D341Med (cell line): Measurements from ENCODE around the gene ZGPAT.

ENCODE experiments used
- DNase-seq: peaks from one replicate; pipeline ENCODE4 v3.0.0; 2012; ENCODE audit warnings: low spot score

The ZGPAT gene

DNA sequence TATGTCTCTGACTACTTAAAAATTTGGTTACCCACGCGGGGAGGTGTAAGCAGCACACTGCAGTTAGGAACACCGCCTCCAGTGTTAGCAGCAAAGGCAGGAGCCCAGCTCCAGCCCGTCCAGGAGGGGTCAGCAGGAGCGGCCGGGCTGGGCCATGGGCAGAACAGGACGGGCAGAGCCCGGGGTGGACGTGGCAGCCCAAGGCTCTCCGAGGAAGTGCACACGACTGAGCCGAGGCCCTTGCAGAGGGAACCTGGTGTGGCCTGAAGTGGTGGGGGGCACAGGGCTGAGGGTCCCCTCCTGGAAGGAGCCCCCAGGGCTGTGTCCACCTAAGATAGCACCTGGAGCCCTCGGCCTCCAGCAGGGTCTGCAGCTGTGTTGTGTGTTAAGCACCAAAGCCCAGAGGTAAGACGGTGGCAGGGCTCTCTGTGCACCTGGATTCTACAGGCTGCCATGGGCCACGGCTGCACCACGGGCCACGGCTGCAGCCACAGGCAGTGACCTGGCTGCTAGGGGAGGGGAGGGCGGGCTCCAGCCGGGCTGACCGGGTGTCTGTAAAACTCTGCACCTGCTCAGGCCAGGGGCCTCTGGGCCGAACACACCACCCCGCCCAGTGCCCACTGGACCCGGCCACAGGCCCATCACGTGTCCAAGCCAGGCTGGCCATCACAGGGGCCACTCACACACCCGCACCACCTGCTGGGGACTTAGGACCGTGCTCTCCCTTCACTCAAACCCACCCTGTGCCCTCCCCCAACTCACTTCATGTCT lies 38.3 kb downstream of the ZGPAT start:
- DNase-seq, result peak; percentile 43

DNA sequence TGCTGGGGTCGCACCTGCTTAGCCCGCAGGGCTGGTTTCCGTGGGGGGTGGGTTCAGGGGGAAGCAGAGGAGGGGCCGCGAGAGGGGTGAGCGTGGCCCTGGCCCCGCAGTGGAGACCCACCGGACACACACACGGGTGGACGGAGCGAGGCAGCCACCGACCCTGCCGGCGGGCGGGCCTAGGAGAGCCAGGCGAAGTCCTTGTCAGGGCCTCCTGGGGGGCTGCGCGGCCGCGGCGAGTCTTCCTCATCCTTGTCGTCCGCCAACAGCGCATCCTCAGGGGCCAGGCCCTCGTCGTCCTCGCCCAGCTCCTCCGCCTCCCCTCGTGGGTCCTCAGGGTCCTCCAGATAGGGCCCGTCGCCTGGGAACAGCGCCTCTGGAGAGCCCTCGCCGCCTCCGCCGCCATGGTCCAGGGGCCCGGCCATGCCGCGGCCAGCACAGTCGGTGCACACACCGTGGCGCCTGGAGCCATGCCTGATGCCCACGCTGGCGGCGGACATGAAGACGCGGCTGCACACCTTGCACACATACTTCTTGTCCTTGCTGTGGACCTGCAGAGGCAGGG lies 39.0 kb downstream of the ZGPAT start:
- peak; percentile 42 for DNase-seq

DNA sequence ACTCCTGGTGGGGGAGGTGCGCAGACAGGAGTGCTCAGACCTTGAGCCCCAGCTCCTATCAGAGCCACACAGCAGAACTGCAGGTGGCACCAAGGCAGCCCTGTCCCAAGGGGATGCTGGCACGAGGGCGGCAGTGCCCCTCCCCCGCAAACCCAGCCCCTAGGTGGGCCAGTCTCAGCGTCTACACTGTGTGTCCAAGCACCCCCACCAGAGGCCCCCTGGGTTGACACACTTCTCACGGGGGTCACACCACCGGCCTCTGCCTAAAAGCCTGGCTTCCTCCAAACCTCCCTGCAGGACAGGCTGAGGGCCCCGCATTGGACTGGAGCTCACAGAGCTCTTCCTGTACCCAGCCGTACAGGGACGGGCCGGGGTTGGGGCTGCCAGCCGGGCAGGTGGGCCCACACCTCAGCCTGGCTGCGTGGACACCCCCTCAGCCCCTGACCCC lies 39.8 kb downstream of the ZGPAT start:
- DNase-seq, result peak; percentile 43

DNA sequence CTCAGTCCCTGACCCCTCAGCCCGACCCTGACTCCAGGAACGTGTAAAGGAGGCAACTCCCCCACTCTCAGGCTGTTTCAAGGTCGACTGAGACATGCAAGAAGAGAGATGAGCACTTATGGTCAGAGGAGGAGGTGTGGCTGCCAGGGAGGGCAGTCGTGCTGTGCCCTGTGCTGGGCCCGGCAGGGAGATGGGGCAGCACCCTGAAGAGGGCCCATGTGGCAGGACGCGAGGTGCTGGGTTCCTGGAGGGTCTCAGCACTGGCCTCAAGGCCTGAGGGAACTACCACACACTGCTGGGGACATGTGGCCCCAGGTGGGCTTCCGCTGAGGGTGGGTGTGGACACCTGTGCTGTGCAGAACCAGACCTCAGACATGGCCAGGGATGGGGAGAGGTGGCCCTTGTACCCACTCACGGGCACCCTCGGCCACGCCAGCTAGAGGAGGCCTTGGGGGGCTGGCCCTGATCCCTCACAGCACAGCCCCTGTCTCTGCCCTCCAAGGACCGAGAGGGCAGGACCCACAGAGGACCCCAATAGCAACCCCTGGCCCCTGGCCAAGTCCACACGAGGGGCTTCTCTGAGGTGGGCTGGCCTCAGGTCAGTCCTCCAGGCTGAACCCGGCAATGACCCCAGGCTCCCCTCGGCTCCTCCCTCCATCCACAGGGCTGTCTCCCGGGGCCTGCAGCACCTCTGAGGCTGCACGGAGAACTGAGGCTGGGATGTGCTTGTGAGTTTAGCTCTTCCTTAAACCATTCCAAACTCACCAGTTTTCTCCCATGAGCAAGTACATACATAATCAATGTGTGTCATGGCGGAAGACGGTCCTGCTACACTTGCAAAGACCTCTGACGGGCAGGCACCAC lies 40.5 kb downstream of the ZGPAT start:
- DNase-seq, result peak; percentile 29

DNA sequence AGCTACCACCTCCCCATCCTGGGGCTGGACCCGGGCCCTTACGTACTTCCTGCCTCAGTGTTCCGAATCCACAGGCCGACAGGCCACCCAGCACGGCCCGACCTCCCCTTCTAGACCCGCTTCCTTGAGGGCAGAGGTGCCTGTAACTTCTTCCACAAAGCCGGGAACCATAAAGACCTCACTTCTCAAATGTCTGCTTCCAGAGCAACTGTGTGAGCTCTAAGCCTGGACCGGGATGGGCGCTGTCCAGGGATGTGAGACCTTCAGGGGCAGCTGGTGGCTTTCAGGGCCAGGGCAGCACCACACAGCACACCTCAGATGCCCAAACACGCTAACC lies 41.1 kb downstream of the ZGPAT start:
- DNase-seq, result peak; percentile 29

DNA sequence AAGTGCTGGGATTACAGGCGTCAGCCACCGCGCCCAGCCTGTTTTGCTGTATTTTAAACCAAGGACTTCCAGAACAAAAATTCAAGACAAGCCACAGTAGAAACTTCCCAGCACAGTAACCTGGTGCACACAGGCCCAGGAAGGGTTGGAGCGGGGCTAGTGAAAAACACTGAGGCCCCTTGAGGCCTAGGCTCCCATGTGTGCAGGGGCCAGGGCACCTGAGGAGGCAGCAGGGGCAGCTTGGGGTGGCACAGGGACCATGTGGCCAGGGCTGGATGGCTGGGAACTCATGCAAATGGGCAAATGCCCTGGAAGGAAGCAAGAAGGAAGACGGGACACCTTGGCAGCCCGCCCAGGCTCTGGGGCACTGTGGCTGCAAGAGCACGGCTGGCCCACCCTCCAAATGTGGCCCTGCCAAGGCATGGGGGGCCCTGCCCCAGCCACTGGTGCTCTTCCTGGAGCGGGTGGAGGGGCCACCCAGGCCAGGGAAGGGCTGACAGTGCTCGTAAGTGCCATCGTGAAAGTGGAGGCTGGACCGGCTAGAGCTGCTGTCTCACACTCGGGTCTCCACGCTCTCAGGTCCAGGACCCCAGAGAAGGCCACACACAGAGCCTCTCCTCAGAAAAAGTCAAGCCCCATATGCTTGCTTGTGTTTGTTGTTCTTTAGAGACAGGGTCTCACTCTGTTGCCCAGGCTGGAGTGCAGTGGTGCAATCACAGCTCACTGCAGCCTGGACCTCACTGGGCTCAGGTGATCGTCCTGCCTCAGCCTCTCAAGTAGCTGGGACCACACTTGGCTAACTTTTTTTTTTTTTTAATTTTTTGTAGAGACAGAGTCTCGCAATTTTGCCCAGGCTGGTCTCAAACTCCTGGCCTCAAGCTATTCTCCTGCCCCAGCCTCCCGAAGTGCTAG lies 42.0 kb downstream of the ZGPAT start:
- DNase-seq, result peak; percentile 33

DNA sequence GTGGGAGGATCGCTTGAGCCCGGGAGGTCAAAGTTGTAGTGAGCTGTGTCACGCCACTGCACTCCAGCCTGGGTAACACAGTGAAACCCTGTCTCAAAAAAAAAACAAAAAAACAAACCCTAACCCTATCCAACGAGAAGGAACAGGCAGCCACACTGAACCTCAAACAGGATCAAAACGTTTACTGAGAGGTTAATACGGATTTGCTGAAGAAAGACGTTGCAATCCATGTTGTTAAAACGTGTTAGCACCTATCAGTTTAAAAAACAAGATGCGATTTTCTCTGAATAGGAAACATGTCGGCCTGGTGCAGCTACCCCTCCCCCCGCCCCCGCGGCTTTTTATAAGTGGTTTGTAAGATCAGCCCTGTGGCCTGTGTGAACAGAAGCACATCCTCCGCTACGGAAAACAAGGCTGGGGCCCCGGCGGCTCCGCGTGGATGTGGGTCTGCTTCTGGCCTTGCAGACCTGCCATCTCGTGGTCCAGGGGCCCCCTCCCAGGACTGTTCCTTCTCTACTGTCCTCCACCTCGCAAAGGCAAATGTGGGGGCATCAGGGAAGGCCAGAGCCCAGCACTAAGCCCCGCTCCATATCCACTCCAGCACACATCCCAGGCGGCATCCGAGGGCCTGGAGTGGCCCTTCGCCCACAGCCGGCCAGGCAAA lies 43.1 kb downstream of the ZGPAT start:
- DNase-seq, result peak; percentile 36

DNA sequence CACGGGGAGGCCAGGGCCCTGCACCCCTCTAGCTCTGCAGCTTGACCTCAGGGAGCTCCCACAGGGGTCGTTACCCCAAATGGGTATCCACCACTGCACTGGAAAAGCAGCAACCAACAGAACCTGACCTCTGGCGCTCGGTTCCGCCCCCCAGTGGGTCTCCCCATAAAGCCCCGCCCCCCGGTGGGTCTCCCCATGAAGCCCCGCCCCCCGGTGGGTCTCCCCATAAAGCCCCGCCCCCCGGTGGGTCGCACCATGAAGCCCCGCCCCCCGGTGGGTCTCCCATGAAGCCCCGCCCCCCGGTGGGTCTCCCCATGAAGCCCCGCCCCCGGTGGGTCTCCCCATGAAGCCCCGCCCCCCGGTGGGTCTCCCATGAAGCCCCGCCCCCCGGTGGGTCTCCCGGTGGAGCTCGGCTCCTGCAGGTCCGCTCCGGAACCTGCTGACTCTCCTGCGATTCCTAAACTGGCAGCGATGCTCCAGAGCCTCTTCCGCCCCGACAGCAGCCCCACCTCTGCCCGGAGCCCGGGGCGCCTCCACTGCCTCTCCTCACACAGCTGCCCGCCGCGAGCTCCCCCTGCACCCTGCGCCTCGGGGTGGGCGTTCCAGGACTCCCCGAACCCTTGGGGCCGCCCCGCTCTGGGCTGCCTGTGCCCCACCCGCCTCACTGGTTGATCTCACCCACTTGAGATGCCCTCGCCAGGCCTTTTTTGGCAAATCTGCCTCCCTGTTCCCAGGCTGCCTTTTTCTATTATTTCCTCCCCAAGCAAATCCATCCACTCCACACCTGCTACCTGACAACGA lies 43.8 kb downstream of the ZGPAT start:
- peak; percentile 45 for DNase-seq

DNA sequence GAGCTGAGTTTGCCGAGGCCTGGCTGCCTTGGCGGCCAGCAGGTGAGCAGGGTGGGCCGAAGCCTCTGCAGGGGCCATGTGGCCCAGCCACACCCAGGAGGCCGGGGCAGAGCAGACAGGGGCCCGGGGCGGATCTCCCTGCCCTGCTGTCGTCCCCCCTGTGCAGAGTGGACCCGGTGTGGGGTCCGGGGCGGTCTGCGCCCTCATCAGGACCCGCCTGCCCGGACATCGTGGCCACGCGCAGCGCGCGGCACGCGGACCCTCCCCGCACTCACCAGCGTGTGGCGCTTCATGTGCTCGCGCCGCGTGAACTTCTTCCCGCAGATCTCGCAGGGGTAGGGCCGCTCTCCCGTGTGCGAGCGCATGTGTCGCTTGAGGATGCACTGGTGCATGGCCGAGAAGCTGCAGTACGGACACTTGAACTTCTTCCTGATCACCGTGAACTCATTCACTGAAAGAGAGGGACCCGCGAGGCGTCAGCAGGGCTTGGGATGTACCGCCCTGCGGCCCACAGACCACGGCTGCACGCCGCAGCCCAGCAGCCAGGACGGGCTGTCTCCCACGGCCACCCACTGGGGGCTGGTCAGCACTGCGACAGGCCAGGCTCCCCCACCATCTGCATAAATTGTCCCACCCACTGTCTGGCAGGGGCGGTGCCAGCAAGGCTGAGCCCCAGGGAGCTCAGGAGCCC lies 44.7 kb downstream of the ZGPAT start:
- peak; percentile 41 for DNase-seq

DNA sequence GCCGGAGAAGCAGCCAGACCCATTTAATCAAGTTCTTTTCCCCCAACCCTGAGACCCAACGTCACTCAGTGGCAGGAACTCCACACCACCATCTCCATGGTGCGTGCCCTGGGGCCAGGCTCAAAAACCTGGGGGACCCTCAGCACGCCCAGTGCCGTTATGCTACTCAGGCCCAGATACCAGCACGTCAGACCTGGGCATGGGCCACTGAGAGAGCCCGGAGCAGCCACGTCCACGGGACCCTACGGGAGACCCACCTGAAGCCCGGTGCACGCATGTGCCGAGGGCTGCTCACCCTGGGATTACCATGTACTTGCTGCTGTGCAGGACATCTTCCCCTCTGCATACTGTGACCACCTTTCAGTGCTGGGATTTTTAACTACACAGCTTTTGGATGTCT lies 45.5 kb downstream of the ZGPAT start:
- no peak for DNase-seq

DNA sequence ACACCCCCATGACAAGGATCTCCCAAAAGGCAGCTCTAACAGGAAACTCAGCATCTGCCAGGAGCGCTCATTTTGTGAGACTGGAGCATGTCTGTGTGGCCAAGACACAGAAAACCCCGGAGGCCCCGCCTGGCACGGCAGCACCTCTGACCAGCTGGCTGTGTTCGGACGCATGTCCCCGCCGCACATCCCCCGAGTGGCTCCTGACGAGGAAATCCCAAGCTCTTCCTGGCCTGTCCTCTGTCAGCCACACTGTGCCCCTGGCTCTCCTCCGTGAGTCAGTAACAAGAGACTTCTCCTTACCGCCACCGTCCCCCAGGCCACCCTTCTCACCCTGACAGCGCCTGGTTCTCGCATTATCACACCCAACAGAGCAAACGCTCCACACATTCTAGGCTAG lies 46.2 kb downstream of the ZGPAT start:
- peak; percentile 24 for DNase-seq

DNA sequence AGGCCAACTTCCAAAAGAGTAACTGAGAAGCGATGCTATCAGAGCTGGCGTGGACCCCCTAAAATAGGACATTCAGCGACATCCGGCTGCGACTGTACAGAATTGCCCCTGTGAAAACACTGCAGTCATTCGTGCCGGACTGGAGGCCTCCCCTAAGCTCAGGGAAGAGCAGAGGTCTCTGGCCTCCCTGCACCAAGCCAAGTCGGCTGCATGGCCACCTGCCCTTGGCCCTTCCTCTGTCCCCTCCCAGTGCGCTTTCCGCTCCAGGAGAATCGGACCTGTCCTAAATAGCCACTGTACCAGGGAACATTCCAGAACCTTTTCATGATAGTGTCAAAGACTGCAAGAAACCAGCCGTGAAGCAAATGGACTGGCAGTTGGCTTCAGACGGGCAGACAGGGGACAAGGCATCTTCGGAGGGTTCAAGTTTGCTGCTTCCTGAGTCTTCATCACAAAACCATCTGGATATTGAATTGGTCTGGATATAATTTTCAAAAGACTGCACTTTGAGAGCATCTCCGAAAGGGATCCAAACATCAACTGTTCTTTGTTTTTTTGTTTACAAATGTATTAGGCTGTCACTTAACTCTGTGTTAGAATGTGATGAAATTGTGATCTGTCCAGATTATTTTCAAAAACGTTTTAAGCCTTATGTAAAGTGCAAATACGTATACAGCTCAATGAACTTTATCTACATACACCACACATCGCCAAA lies 48.3 kb downstream of the ZGPAT start:
- no peak for DNase-seq

DNA sequence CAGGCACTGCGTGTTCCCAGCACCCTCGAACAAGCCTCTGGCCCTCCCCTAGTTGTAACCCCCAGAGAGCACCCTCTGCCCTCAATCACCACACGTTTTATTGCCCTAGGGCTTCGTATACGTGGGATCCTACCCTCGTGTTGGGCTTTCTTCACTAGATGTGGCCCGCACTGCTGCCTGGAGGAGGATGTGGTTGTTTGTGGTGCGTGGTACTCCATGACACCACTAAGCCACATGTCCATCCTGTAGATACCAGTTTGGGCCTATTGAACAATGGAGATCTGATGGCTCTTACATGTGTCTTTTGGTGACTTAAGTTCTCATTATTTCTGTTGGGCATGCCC lies 48.8 kb downstream of the ZGPAT start:
- DNase-seq, result no peak

DNA sequence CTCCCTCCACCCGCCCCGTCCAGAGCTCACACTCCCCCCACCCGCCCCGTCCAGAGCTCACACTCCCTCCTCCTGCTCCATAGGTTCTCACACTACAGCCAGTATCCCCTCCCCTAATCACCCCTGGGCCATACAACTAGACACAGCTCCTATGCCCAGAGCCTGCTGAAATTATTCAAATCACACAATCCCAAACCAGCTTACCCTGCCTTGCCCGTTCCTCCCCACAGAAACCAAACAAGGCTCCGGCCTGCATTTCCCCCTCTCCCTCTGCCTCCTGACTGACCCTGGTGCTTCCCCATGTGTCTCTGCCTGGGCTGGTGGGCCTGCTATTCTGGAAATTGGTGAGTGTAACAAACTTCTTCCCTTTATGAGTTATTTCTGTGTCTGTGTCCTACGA lies 50.3 kb downstream of the ZGPAT start:
- DNase-seq, result no peak

DNA sequence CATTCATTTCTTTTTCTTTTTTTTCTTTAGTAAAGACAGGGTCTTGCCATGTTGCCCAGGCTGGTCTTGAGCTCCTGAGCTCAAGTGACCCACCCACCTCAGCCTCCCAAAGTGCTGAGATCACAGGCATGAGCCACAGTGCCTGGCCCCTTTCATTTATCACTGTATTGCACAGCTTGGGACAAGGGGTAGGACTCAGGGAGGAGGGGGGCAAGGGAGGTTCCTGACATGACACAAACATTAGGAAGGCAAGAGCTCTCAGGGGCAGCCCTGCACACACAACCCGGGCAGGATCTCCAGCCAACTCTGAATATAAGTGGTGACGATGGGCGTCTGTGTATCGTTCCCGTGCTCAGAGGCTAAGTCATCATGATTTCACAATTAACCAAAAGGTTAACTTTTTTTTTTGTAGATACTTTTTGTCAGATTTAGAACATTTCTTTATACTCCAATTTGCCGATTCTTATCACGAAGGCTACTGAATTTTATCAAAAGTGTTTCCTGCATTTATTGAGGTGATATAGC lies 51.6 kb downstream of the ZGPAT start:
- no peak for DNase-seq

DNA sequence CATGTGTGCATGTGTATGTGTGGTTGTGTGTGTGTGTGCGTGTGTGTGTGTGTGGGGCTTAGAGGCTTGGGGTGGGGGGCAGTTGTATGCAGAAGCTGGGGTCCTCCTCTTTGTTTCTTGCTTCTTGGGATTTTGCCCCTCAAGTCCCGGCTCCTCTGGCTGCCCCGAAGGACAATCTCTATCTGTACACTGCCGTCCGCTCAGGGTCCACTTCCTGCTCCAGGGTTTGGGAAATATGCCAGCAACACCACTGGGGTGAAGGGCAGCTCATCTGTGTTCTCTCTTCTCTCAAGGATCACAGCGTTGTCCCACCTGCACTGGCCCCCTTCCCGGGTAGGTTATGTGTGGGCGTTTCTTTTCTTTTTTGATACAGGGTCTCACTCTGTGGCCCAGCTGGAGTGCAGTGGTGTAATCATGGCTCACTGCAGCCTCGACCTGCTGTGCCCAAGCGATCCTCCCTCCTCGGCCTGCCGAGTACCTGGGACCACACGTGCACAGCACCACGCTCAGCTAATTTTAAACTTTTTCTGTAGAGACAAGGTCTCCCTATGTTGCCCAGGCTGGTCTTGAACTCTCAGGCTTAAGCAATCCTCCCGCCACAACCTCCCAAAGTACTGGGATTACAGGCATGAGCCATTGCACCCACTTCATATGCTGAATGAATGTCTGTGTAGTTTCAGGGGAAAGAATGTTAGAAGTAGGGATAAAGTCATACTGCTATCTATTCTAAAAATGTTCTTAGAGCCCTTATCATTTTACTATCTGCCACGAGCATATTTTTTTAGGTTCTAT lies 57.4 kb downstream of the ZGPAT start:
- peak; percentile 5 for DNase-seq

DNA sequence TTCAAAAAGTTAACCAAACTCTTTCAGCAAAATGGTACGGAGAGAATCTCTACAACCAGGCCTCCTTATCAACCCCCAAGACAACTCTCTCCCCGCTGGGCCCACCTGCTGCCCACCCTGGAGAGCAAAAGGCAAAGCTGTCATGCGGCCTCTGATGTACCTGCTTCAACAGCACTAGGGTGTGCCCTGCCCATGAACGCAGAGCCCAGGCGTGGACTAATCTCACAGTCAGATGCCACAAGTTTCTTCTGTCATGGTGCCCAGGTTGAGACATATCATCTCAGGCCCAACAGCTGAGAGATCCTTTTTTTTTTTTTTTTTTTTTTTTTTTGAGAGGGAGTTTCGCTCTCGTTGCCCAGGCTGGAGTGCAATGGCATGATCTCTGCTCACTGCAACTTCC lies 58.1 kb downstream of the ZGPAT start:
- no peak for DNase-seq

DNA sequence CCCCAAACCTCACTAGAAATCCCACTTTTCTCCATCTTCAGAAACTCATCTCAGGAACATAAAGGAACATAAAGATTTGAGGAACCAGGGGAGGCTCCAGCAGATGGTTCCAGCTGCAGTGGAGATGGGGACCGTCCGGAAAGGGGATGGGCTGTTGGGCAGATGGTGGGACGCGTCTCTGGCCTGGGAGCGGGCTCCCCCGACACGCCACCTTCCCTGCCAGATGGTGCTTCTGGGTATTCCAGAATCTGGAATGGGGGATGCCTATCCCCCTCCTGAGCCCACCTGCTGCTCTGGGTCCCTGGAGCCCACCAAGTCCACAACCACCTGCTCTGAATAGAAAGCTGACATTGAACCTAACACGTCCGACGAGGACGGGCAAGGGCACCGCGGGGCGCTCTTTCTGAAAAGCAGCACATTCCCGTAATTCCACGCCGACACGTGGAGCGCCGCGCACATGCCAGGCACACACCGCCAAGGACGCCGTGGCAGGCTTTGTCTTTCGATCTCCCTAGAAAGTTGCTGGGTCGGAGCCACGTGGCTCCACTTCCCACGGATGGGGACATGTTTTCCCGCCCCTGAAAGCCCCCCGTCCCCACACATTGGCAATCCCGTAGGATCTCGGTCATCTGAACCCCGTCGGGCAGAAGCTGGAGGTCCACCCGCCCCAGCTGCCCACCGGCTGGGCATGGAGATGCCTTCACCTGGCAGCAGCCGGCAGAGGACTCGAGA lies 59.0 kb downstream of the ZGPAT start:
- DNase-seq, result no peak
